ENCODE data around the gene TTC39C. TPM values are rescaled to one million over a fixed set of nuclear protein-coding genes. Genes with fewer than 3 reads are reported as not detected.

TTC39C gene
- total RNA-seq, 4 donors from 2014 or later, result 12.3 to 35.9 (median 24.8) TPM

GRCh38 chr18:24126155-24126961 lies 111.8 kb downstream of the TTC39C start:
- H3K36me3 ChIP-seq, result peaks cover 0 to 89% (median 3%) of the 10 kb centered on the region in 3 donors
- 57 to 64% methylated on average over 3 of the region's 3 CpGs for WGBS, 2 donors
- H3K27me3 ChIP-seq, result no peaks in the 10 kb centered on the region
- no peak overlapping the region for H3K4me3 ChIP-seq
- no peak overlapping the region for H3K27ac ChIP-seq
- no peak for TF ChIP-seq POLR2A (IDR thresholded peaks at IDR 0.05)
- no peak for TF ChIP-seq CTCF (IDR thresholded peaks at IDR 0.05)
- H3K4me1 ChIP-seq, result no peaks in the 10 kb centered on the region
- H3K9me3 ChIP-seq, result no peaks in the 10 kb centered on the region
- intact Hi-C loops (cut with DNase I), result no loop called here
- DNase-seq, result no peak

GRCh38 chr18:24127735-24128134 lies 113.2 kb downstream of the TTC39C start:
- no peak overlapping the region for H3K4me3 ChIP-seq
- no peak overlapping the region for H3K27ac ChIP-seq
- H3K36me3 ChIP-seq, result peaks cover 0 to 91% (median 3%) of the 10 kb centered on the region in 3 donors
- no peaks in the 10 kb centered on the region for H3K27me3 ChIP-seq
- TF ChIP-seq CTCF (IDR thresholded peaks at IDR 0.05) (no peak), POLR2A (IDR thresholded peaks at IDR 0.05) (no peak)
- no peak for DNase-seq
- WGBS, 2 donors, result 77 to 80% methylated on average over 3 of the region's 3 CpGs
- intact Hi-C loops (cut with DNase I), result no loop called here
- H3K4me1 ChIP-seq, result no peaks in the 10 kb centered on the region
- H3K9me3 ChIP-seq, result no peaks in the 10 kb centered on the region

GRCh38 chr18:24128700-24129099 lies 114.1 kb downstream of the TTC39C start:
- intact Hi-C loops (cut with DNase I), result no loop called here
- Histone ChIP-seq H3K36me3 (peaks cover 0 to 91% (median 3%) of the 10 kb centered on the region in 3 donors), H3K4me3 (no peak overlapping the region), H3K4me1 (no peaks in the 10 kb centered on the region), H3K27me3 (no peaks in the 10 kb centered on the region), H3K27ac (no peak overlapping the region), H3K9me3 (no peaks in the 10 kb centered on the region)
- no peak for TF ChIP-seq POLR2A (IDR thresholded peaks at IDR 0.05)
- no peak for TF ChIP-seq CTCF (IDR thresholded peaks at IDR 0.05)
- WGBS, 2 donors, result 96 to 99% methylated on average over 4 of the region's 4 CpGs
- no peak for DNase-seq

GRCh38 chr18:24130494-24130893 lies 115.9 kb downstream of the TTC39C start:
- no peaks in the 10 kb centered on the region for H3K27me3 ChIP-seq
- no peak for DNase-seq
- H3K4me1 ChIP-seq, result no peaks in the 10 kb centered on the region
- peaks cover 0 to 77% (median 3%) of the 10 kb centered on the region in 3 donors for H3K36me3 ChIP-seq
- TF ChIP-seq CTCF (IDR thresholded peaks at IDR 0.05), result no peak
- TF ChIP-seq POLR2A (IDR thresholded peaks at IDR 0.05), result no peak
- intact Hi-C loops (cut with DNase I), result no loop called here
- WGBS, 2 donors, result 87 to 88% methylated on average over 2 of the region's 2 CpGs
- no peak overlapping the region for H3K27ac ChIP-seq
- H3K9me3 ChIP-seq, result no peaks in the 10 kb centered on the region
- H3K4me3 ChIP-seq, result no peak overlapping the region

GRCh38 chr18:24136967-24137373 lies 122.4 kb downstream of the TTC39C start:
- TF ChIP-seq CTCF (IDR thresholded peaks at IDR 0.05) (no peak), POLR2A (IDR thresholded peaks at IDR 0.05) (no peak)
- no peak for DNase-seq
- WGBS, 2 donors, result 51 to 60% methylated on average over 3 of the region's 3 CpGs
- H3K4me3 ChIP-seq, result no peak overlapping the region
- intact Hi-C loops (cut with DNase I), result no loop called here
- peaks cover 0 to 20% (median 0%) of the 10 kb centered on the region in 3 donors for H3K36me3 ChIP-seq
- H3K4me1 ChIP-seq, result peaks cover 0 to 25% (median 5%) of the 10 kb centered on the region in 3 donors
- no peak overlapping the region for H3K27ac ChIP-seq
- no peaks in the 10 kb centered on the region for H3K9me3 ChIP-seq
- H3K27me3 ChIP-seq, result peaks cover 0 to 10% (median 0%) of the 10 kb centered on the region in 4 donors

All from esophagus squamous epithelium (tissue), 5 donors.